Activated CD4-positive, alpha-beta T cell treated with anti-CD3 and anti-CD28 coated beads, Interleukin-2, Interleukin-6, amounts not matched to agents 100 ng/mL and 50 ng/mL, durations not matched to agents 16 hours and 8 hours (primary cell): Measurements from ENCODE around the gene SCN1A.
"Not testable (repeated sequence)": the region's sequence is repeated elsewhere in the genome, so short reads cannot be mapped to it uniquely, and the experiment has no call there.

ENCODE experiments used
- DNase-seq: peaks from one replicate; pipeline ENCODE4 v3.0.0-alpha.2; 2020

The SCN1A gene

GRCh38 chr2:166127217-166128155 lies at the start of gene SCN1A:
TSS of gene SCN1A (minus strand) at chr2:166128020. CDS start at chr2:166073621, 54,399 bp downstream.
- peak; percentile 38 for DNase-seq

- no peak for DNase-seq
These were observed 45.4 kb upstream of the SCN1A start for GRCh38 chr2:166173263-166173662.

- no peak for DNase-seq
These were observed 43.4 kb upstream of the SCN1A start for GRCh38 chr2:166171216-166171615.

- DNase-seq = peak; percentile 5
These were observed 42.5 kb upstream of the SCN1A start for GRCh38 chr2:166170356-166170755.

DNA sequence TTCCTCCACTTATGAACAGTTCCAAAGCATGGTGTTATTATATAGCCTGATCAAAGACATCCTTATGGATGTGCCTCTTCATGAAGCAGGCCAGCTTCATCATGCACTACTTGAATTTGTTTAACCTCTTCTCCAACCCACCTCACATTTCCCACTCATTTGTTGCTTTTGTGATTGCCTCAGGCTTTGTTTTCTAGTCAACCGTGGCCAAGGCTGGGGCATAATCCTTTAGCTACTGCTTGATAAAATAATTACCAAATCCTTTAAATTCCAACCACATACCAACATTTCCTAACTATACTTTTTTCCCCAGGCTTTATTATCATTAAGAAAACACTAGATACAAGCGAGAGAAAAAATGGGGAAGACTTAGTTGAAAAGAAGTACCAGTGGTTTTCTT lies 39.6 kb upstream of the SCN1A start:
- DNase-seq = no peak

DNA sequence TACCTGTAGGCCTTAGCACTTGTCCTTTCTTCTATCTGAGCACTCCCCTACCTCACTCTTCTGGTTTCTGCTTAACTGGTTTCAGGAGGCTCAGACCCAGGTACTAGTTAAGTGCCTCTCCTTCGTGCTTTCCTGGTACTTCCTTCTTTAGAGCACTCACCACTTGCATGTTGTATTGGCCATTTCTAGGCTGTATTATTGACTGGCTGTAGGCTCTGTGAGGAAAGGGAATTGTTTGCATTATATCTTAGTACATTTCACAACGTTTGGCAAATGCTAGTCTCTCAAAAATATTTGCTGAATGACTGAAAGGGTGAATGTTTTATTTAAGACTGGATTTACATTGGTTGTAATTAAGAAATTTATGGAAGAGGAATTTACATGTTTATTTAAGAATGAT lies 36.0 kb upstream of the SCN1A start:
- no peak for DNase-seq

GRCh38 chr2:166158546-166158945 lies 30.7 kb upstream of the SCN1A start:
- DNase-seq = no peak

DNA sequence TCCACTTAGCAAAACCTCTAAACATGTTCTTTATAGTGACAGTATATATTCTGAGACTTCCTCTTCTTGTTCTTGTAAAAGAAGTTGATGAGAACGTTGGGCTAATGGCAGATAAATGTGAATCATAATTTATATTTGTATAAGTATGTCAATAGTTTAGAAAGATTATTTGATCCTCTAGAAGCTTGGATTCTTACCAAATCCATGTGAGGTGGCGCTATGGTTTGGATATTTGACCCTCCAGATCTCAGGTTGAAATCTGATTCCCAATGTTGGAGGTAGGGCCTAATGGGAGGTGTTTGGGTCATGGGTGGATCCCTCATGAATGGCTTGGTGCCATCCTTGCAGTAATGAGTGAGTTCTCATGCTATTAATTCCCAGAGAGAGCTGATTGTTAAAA lies 29.8 kb upstream of the SCN1A start:
- DNase-seq = no peak

GRCh38 chr2:166156985-166157490 lies 29.2 kb upstream of the SCN1A start:
- no peak for DNase-seq

DNA sequence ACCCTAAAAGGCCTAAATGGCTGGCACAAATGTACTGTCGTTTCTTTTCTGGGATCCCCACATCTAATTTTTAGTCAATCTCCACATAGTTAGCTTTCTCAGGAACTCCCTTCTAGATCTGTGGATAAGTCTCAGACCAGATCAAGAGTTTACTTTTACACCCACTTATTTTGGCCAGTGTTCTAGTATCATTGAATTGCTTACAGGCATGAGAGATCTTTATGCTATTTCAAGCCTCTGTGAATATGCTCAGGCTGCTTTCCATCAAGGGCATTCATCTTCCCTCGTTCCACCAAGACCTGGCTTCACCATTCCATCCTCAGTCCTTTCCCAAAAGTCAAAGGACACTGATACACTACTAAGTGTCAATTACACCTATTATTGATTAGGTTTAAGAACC lies 27.8 kb upstream of the SCN1A start:
- no peak for DNase-seq

GRCh38 chr2:166154685-166155338 lies 27.0 kb upstream of the SCN1A start:
- DNase-seq = no peak

- no peak for DNase-seq
These were observed 24.2 kb upstream of the SCN1A start for GRCh38 chr2:166152064-166152463.

- DNase-seq = no peak
These were observed 20.9 kb upstream of the SCN1A start for GRCh38 chr2:166148500-166149400.

DNA sequence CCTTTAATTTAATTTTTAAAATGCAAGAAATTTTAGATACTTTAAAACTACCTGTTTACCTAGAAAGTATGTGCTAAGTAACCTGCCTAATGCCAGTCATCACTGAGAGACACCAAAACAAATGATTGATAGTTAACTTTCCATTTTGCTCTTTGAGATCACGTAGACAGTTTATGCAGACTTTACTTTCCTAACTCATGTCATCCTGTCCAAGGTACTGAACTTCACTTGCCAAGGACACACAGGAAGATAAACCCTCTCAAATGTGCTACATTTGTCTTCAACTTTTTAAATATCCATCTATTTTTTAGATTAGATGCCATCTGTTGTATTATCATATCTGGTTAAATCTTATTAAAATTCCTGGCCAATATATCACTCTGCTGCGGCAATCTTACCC lies 20.1 kb upstream of the SCN1A start:
- DNase-seq = no peak

- no peak for DNase-seq
These were observed 16.3 kb upstream of the SCN1A start for GRCh38 chr2:166144071-166144470.

DNA sequence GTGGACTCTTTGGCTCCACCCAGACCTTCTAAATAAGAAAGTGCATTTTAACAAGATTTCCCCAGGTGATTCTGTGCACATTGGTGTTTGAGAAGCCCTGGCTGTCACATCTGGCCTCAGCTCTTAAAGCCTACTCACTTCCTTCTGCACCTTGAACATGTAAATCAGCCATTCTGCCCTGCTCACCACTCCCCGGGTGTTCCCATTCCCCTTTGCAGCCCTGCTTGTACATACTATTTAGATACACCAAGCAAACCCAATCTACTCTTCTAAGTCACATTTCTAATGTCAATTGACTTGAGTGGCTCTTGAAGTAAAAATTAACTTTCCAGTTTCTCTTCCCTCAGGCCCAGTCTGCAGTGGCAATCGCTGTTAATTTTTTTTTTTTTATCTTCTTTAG lies 13.1 kb upstream of the SCN1A start:
- no peak for DNase-seq

DNA sequence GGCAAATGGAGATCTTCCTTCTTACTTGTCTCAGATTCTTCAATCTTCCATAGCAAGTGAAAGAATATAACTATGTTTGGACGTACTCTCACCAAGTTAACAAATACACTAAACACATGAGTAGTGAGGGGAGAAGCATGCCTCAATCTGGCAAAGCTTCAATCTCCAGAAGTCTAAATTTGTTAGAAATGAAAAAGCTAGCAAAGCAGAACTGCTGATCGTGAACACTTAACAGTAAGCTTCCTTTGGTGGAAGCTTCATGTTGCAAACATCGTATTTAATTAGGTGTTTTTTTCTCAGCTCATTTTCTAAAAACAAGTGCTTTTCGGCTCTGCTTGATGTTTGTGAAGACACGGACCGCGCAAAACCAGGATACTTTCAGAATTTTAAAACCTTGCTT lies 12.7 kb upstream of the SCN1A start:
- no peak for DNase-seq

GRCh38 chr2:166139479-166139878 lies 11.7 kb upstream of the SCN1A start:
- DNase-seq = not testable (repeated sequence)

DNA sequence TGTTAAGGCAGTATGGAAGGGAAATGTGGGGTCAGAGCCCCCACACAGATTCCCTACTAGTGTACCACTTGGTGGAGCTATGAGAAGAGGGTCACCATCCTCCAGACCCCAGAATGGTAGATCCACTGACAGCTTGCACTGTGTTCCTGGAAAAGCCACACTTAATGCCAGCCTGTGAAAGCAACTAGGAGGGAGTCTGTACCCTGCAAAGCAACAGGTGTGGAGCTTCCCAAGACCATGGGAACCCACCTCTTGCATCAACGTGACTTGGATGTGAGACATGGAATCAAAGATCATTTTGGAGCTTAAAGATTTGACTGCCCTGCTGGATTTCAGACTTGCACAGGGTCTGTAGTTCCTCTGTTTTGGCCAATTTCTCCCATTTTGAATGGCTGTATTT lies 10.8 kb upstream of the SCN1A start:
- DNase-seq = no peak

GRCh38 chr2:166138144-166138543 lies 10.3 kb upstream of the SCN1A start:
- DNase-seq = no peak

DNA sequence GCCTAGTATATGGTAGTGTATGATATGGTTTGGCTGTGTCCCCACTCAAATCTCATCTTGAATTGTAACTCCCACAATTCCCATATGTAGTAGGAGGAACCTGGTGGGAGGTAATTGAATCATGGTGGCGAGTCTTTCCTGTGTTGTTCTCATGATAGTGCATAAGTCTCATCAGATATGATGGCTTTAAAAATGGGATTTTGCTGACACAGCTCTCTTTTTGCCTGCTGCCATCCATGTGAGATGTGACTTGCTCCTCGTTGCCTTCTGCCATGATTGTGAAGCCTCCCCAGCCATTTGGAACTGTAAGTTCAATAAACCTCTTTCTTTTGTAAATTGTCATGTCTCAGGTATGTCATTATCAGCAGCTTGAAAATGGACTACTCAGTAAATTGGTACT lies 9.5 kb upstream of the SCN1A start:
- DNase-seq = no peak

GRCh38 chr2:166135849-166136258 lies 8.0 kb upstream of the SCN1A start:
- no peak for DNase-seq
